Hematopoietic multipotent progenitor cell treated with erythropoietin and hydrocortisone succinate and interleukin-3 and kit ligand, for 17 days (in vitro differentiated cells): ENCODE data around the gene ZDHHC24.

Source experiments
- DNase-seq: peaks from one replicate; pipeline ENCODE4 v3.0.0-alpha.2; 2015; ENCODE audit warnings: low spot score

The ZDHHC24 gene

DNA sequence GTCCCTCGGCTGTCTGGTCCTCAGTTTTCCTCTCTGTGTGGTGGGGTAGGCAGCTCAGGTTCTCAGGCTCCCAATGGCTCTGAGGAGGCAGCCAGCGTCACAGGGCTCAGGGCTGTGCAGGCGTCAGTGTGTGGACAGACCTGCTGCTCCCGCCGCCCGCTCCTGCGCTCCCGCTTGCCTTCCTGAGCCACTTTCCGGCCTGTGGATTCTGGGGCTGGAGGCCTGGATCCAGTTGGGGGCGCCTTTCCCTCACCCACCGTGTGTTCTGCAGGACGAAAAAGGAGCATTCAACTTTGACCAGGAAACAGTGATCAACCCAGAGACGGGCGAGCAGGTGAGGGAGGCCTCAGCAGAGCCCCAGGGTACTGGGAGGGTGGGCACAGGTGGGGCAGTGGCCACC is 50.9 kb downstream of the ZDHHC24 start:
- no peak for DNase-seq

DNA sequence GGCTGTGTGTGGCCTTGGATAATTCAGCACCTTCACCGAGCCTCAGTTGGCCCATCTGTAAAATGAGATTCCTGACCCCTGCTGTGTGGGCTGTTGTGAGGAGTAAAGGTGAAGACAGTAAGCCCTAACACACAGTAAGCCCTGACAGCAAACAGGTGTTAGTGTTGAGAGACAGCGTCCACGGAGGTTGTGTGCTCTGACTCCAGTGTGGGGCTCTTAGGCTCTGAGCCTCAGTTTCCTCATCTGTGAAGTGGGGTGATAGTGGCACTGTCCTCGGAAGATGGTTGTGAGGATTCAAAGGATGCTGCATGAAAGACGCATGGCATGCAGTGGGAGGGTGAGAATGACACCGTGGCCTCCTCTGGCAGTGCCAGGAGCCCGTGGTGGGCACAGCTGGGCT is 51.4 kb downstream of the ZDHHC24 start:
- no peak for DNase-seq

DNA sequence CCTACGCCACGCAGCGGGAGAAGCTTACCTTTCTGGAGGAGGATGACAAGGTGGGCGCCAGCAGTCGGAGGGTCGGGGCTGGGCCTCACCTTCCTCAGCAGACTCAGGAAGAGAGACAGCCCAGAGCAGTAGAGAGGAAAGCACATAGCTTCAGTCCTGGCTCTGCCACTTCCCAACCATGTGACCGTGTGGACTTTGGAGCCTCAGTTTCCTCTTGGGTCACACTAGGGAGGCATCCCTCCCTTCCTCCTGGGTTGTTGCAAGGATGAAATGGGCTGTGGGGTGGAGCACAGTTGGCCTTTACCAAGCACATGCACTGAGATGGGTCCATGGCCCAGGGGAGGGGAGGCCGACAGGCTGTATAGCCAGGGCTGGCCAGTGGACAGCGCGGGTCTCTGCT is 52.7 kb downstream of the ZDHHC24 start:
- DNase-seq, result no peak

DNA sequence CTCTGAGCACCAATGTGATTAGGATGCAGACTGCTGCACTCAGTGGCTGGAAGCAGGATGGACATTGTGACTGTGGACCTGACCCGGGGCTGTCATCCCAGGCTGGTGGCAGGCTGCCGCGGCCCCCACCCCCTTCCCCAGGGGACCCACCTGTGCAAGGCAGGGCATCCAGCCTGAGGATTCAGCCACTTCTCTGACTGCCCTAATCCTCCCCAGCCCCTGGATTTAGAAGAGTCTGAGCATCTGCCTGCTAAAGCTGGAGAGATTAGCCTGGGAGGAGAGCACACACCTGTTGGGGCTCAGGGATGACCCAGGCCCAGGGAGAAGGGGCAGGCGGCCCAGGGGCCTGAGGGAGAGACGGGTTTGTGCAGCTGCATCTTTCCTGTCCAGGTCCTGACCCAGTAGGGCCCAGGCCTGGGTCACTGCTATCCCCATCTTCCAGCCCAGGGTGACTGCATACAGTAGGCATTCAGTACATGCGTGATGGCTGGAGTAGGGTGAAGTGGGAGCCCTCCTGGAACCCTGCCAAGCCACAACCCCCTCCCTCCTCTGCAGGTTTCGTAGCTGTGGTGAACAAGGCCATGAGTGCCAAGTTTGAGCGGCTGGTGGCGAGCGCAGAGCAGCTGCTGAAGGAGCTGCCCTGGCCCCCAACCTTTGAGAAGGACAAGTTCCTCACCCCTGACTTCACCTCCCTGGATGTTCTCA is 53.5 kb downstream of the ZDHHC24 start:
- DNase-seq, result no peak

DNA sequence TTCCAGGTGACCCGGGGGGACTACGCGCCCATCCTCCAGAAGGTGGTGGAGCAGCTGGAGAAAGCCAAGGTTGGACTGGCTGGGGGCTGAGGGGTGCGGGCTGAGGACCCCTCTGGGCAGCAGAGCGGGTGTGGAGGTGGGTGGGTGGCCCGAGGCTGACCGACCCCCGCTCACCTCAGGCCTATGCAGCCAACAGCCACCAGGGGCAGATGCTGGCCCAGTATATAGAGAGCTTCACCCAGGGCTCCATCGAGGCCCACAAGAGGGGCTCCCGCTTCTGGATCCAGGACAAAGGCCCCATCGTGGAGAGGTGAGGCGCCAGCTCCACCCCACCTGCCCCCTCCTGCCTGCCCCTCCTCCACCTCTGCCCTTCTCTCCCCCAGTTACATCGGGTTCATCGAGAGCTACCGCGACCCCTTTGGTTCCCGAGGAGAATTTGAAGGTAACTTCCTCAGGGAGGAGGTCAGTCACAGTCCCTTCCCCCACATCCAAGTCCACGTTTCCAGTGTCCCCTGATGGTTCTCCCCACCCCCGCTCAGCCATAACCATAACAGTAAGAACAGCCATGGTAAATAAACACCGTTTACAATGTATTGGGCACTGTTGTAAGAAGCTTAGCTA is 54.4 kb downstream of the ZDHHC24 start:
- no peak for DNase-seq

DNA sequence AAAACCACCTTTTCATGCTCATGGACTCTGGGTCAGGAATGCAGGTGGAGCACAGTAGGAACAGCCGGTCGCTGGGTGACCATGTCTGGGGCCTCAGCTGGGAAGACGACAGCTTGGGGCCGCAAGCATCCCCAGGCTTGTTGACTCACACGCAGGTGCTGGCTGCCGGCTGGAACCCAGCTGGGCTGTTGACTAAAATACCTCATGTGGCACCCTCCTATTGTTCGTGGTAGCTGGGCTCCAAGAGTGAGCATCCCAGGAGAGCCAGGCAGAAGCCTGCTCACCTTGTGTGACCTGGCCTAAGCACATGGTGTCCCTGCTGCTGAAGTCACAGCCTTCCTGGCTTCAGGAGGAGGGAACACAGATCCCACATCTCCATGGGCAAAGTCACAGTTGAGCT is 56.2 kb downstream of the ZDHHC24 start:
- no peak for DNase-seq

DNA sequence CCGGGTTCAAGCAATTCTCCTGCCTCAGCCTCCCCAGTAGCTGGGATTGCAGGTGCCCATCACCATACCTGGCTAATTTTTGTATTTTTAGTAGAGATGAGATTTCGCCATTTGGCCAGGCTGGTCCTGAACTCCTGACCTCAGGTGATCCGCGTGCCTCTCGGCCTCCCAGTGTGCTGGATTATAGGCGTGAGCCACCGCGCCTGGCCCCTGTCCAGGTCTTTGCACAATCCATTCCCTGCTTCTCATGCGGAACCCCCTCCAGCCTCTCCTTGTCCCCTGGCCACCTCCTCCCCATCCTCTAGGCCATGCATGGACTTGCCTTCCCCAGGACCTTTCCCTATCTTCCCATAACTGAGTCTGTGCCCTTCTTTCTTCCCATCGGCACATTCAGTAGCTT is 56.9 kb downstream of the ZDHHC24 start:
- DNase-seq, result no peak

DNA sequence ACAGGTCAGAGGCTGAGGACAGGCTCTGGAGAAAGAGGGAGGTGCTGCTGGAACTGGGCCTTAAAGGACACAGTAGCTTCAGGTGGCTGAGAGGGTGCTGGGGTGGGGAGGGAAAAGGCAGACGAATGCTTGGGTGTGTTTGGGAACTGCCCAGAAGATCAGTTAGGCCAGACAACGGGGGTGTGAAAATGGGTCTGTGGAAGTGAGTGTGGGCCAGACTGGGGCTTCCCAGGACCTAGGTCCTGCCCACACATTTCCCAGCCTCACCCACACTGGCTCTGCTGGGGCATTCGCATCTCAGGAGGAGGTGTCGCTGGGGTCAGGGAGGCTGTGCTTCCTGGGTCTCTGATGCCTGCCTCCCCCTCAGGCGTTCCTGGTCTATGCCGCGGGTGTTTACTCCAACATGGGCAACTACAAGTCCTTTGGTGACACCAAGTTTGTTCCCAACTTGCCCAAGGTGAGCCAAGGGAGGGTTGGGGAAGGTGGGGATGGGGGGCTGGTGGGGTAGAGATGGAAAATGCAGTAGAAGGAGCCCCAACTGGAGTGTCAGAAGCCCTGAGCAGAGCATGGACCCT is 61.0 kb downstream of the ZDHHC24 start:
- DNase-seq, result no peak

DNA sequence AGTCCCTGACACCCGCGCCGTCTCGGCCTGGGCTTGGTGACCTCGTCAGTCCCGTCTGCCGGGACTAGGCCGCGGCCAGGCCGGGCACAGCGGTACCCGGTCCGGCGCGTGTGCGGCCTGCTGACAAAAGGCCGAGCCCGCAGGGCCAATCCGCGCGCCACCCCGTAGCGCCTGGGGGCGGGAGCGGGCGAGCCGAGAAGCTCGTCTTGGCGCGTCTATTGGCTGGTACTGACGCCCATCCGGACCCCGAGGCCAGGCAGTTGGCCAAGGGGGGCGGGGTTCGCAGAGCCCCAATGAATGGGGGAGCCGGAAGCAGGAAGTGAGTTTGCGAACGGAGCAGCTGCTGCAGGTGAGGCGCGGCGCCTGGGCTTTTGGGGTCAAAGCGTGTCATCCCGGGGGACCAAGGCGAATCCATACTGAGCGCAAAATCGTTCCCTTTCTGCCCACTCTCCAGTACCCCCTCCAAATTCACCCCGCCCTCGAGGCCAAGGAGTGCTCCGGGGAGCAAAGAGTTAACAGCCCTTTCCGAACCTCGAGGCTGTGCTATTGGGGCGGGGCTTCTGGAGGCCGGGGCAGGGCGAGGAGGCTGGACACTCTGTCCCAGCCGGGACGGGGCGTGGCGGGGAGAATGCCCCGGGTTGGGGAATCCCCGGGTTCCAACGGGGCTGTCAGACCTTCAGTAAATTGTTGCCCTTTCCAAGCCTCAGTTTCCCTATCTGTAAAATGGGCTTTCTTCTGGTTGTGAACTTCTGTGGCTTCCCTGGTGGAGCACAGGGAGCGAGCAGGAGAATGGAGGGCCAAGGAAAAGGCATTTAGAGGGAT is 65.5 kb downstream of the ZDHHC24 start, which contains the start of gene DPP3:
TSS of gene DPP3 (plus strand) at position 318 of the 822 bp plus-strand sequence. CDS start 1,767 bp downstream, outside the sequence.
- DNase-seq, result peak; percentile 91

DNA sequence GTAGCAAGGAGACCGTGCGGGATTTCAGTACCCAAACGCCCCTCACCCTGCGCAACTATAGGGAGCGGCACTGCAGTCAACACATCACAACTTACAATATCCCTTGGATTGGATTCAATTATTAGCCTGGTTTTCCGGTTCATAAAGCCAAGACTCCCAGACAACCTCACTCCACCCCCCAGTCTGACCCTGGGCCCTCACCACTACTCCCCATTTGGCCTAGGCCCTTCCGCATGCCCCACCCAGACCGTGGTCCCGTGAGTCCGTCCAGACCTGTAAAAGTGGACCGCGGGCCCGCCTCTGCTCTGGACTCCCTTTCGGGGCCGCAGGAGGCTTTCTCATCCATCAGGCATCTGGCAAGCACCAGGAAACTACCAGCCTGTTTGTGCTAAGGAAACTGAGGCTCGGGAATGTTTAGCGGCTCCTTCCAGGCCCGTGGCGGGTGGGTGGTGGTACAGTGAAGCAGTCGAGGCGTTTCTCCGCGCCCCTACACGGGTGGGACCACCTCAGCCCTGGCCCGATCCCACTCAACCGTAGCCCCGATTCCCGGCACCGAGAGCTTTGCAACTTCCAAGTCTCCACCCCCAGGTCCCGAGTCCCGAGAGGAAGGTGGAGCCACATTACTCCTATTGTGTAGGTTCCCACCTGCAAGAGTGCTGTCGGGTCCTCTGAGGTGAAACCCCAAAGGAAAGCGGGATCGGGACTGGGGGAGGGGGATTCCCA is 66.3 kb downstream of the ZDHHC24 start:
- no peak for DNase-seq

DNA sequence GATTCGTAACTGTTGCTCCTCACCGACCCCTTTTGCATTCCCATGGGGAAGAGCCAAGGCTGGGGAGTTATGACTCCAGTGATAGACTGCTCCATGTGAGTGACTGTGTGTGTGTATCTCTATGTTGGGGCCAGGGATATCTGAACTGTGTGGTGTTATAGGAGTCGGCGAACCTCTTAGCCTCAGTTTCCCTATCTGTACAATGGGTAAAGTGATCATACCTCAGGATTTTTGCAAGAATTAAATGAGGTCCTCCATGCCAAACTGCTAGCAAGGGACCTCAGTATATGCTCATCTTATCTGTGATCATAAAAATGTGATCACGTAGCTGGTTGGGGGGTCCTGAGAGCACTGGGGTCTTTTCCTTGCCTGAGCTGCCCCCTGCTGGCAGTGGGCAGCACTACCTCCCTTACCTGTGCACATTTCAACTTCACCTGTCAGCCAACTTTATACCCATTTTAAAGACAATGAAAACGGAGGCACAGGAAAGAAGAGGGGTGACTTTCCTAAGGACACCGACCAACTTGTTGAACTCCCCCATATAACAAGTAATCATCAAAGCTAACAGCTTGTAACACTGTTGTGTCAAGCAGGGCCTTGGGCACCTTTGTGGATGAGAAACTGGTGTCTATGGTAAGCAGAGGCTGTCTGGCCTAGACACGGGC is 67.0 kb downstream of the ZDHHC24 start:
- peak; percentile 32 for DNase-seq

DNA sequence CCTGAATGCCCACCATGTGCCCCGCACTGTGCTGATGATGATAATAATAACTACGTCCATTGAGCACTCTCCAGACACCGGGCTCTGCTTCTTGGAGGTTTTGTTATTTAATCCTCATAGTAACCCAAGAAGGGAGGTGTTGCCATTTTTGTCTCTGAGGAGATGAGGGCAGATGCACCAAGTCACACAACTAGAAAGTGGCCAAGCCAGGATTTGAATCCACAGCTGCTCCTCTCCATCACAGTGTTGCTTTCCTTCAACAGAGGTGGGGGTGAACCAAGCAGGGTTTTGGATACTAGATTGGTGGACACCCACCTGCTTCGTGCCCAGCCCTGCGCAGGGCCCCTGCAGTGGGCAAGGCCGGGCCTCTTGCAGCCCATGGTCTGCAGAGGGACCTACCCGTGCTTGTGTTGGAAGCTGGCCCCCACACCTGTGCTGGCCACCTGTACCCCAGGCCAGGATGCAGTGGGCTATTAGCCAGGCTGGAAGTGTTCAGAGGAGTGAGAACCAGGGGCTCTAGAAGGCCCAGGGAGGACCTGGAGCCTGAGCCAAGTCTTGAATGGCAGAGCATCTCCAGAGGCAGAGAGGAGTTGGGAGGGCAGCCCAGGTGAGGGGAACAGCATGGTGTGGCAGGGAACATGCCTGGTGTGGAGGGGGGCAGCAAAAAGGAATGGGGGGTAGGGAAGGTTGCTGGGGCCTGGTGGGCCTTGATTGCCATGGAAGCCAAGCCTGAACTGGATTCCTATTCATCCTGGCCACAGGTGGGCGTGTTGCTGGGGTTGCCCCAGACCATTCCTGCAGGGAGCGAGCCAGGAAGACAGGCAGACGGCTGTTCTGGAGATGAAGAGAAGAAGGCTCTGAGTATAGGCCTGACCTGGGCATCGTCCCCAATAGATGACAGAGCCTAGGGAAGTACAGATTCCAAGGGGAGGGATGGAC is 68.3 kb downstream of the ZDHHC24 start:
- DNase-seq, result no peak

DNA sequence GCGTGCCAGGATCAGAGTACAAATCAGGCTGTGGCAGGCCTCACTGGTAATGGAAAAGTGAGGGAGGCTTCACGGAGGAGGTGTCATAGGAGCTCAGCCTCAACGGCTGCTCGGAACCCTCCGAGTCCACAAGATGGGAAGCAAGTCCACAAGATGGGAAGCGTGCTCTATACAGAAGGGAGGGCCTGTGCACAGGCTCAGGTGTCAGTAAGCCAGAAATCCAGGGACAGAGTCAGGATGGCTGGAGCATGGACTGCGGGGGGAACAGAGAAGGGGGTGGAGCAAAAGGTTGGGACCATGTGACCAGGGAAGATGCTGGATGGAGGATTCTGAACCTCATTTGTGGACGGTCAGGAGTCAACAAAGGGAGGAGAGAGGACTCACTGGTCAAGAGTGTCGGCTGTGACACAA is 69.0 kb downstream of the ZDHHC24 start:
- no peak for DNase-seq

DNA sequence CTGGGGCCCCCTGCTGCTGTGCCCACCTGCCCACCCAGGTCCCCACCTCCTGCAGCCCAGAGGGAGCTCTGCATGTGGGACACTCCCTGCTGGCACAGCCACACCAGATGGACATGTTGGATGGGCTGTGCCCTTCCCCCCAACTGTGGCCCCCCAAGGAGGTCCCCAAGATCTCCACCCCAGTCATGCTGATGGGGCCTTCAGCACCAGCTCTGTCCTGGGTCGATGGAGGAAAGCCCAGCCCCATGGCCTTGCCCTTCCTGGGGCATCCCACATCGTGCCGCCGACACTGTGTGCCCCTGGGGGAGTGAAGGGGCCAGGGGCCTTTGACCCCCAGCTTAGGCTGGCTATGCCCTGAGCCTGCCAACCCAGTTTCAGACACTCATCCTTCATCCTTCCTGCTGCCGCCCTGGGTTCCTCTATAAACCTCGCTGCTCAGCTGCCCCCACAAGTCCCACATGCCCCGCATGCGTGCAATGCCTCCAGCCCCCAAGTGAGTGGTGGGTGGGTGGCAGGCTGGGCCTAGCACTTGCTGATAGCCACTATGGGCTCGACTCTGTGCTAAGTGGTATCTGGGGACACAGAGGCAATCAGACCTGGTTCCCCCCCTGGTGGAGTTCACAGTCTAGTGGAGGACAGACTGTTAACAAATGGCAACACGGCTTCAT is 69.5 kb downstream of the ZDHHC24 start:
- no peak for DNase-seq

DNA sequence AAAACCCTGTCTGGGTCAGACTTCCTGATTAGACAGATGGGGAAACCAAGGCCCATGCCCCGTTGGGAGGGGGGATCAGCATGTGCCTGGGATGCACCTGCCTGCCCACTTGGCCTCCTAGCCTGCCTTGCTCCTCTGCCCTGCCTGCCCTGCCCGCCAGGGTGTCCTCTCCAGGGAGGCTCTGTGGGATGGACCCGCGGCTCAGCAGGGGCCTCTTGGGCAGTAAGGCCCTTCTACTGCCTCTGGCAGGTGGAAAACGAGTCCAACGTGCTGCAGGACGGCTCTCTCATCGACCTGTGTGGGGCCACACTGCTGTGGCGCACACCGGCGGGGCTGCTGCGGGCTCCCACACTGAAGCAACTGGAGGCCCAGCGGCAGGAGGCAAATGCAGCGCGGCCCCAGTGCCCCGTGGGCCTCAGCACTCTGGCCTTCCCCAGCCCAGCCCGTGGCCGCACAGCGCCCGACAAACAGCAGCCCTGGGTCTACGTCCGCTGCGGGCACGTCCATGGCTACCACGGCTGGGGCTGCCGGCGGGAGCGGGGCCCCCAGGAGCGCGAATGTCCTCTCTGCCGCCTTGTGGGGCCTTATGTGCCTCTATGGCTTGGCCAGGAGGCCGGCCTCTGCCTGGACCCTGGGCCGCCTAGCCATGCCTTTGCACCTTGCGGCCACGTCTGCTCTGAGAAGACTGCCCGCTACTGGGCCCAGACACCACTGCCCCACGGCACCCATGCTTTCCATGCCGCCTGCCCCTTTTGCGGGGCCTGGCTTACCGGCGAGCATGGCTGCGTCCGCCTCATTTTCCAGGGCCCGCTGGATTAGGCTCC is 70.3 kb downstream of the ZDHHC24 start:
- DNase-seq, result no peak

DNA sequence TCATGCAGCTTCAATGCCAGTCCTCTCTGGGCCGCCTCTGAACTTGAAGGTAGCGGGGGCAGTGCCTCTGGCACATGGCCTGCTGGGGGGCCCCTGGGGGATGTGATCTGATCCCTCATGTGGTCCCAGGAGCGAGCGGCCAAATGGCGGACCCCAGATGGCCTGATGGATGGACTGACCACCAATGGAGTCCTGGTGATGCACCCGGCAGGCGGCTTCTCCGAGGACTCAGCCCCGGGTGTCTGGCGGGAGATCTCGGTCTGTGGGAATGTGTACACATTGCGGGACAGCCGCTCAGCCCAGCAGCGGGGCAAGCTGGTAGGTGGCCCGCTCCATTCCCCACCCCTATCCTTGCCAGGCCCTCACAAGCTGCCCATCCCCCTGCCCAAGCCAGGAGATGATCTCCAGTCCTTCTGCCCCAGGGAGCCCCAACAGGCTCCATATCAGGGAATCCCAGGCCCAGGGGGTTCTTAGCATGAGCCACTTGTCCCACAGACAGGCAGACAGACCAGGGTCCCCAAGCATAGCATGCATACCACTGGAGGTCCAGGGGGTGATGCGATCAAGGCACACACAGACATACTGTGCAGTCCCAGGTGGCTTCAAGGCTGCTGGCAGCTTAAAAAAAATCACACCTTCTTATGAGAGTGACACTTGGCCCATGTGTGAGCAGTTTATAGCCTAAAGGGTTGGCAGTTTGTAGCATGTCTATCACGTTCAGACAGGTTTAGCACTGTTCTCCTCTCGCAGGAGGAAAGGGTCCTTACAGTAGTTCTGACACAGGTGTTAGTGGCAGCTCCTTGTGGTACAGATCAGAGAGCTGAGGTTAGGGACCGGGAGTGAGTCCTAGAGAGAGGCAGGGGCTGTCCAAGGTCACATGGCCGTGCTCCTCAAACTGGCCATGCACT is 72.0 kb downstream of the ZDHHC24 start:
- DNase-seq, result no peak

DNA sequence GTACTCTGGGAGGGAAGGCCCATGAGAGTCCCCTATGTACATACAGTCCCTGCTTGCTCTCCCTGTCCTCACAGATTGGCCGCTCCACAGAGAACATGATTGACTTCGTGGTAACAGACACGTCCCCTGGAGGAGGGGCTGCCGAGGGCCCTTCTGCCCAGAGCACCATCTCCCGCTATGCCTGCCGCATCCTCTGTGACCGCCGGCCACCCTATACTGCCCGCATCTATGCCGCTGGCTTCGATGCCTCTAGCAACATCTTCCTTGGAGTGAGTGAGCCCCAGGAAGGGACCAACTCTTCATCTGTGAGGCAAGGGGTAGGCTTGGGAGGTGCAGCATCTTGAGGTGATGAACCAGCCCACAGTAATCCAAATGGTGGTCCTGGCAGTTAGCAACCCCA is 72.7 kb downstream of the ZDHHC24 start:
- DNase-seq, result no peak

DNA sequence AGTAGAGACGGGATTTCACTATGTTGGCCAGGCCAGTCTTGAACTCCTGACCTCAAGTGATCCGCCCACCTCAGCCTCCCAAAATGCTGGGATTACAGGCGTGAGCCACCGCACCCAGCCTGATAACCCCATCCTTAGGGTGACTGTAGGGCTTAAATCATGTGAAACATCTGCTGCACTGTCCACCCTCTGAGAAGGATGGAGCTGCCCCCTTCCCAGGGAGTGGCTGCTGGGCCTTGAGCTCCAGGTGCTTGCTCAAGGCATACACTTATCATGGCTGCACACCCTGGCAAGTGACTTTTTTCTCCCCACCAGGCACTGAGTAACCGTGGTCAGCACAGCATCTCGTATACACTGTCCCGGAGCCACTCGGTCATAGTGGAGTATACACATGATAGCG is 73.8 kb downstream of the ZDHHC24 start:
- no peak for DNase-seq
